Glutamatergic neuron (in vitro differentiated cells): ENCODE data around the gene GCLC. TPM values are rescaled to one million over a fixed set of nuclear protein-coding genes. Genes with fewer than 3 reads are reported as not detected.

Experiments used
- DNase-seq: peaks from one replicate; pipeline ENCODE4 v3.0.0; 2022
- H3K27ac Mint-ChIP-seq: one replicate; pipeline ENCODE4 v1.8.0; 2020; ENCODE audit warnings: mild to moderate bottlenecking, mixed read lengths, inconsistent platforms; ENCODE audit not compliant: unreplicated experiment
- H3K27me3 Mint-ChIP-seq: one replicate; pipeline ENCODE4 v1.8.0; 2020; ENCODE audit warnings: mild to moderate bottlenecking, moderate library complexity, mixed read lengths, inconsistent platforms; ENCODE audit not compliant: unreplicated experiment
- H3K36me3 Mint-ChIP-seq: one replicate; pipeline ENCODE4 v1.8.0; 2020; ENCODE audit warnings: mild to moderate bottlenecking, mixed read lengths, inconsistent platforms; ENCODE audit not compliant: unreplicated experiment
- H3K4me1 Mint-ChIP-seq: one replicate; pipeline ENCODE4 v1.8.0; 2020; ENCODE audit warnings: mild to moderate bottlenecking, low read depth, mixed read lengths, inconsistent platforms; ENCODE audit not compliant: unreplicated experiment
- H3K4me3 Mint-ChIP-seq: one replicate; pipeline ENCODE4 v1.8.0; 2020; ENCODE audit warnings: mild to moderate bottlenecking, mixed read lengths, inconsistent platforms; ENCODE audit not compliant: unreplicated experiment
- H3K9me3 Mint-ChIP-seq: one replicate; pipeline ENCODE4 v1.8.0; 2020; ENCODE audit warnings: mild to moderate bottlenecking, moderate library complexity, mixed read lengths, inconsistent platforms; ENCODE audit not compliant: unreplicated experiment
- total RNA-seq: library from RNA; stranded (reverse); fragmentation: NEBNext Ultra II Directional; extraction: Animal tissue kit (Norgen Biotek cat#: 25700); gene quantifications from one replicate; pipeline ENCODE4 v1.2.1, GENCODE V29; 2021; ENCODE audit not compliant: unreplicated experiment
- TF ChIP-seq, protein P1 (sequence below): fragments of 200-600 bp; sonication (generic); IDR thresholded peaks from one replicate; pipeline ENCODE4 v1.5.0; 2021; ENCODE audit not compliant: partially characterized antibody, unreplicated experiment

The GCLC gene
- total RNA-seq, 1 donor from 2014 or later, result 29.1 TPM

DNA sequence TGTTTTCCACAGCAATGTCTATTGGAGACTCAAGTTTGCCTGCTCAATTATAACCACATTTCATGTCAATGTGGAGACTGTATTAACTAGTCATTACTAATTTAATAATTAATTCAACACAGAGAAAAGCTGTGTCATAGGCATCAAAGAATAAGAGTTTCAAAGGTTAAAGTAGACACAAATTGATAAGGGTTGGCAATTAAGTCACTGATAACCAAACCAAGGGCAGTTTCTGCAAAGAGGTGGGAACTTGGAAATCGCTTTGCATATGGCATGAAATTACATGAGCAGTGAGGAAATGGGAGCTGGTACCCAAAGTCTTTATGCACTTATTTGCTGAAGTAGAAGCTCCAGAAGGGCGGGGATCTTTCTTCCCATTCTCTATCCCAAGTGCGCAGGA, 34.2 kb downstream of the GCLC start:
- no peak overlapping the region for H3K4me3 Mint-ChIP-seq
- DNase-seq, result no peak
- no peaks in the 10 kb centered on the region for H3K36me3 Mint-ChIP-seq
- no peaks in the 10 kb centered on the region for H3K9me3 Mint-ChIP-seq
- H3K27me3 Mint-ChIP-seq, result no peaks in the 10 kb centered on the region
- TF ChIP-seq, protein P1, sequence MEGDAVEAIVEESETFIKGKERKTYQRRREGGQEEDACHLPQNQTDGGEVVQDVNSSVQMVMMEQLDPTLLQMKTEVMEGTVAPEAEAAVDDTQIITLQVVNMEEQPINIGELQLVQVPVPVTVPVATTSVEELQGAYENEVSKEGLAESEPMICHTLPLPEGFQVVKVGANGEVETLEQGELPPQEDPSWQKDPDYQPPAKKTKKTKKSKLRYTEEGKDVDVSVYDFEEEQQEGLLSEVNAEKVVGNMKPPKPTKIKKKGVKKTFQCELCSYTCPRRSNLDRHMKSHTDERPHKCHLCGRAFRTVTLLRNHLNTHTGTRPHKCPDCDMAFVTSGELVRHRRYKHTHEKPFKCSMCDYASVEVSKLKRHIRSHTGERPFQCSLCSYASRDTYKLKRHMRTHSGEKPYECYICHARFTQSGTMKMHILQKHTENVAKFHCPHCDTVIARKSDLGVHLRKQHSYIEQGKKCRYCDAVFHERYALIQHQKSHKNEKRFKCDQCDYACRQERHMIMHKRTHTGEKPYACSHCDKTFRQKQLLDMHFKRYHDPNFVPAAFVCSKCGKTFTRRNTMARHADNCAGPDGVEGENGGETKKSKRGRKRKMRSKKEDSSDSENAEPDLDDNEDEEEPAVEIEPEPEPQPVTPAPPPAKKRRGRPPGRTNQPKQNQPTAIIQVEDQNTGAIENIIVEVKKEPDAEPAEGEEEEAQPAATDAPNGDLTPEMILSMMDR, result no peak
- no peaks in the 10 kb centered on the region for H3K4me1 Mint-ChIP-seq
- H3K27ac Mint-ChIP-seq, result no peak overlapping the region

DNA sequence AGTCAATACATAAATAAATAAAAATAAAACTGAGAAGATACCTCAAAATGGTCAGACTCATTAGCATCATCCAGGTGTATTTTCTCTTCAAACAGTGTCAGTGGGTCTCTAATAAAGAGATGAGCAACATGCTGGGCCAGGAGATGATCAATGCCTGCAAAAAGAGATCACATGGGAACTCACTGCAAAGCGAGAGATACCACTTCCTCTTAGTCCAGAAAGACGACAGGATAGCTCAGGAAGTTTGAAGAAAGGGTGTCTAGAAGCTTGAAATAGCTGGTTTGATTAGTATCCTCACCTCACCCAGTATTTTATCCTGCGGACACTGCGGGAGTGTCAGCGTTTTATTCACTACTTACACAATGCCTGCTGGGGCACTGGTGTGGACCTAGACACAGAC, 38.0 kb downstream of the GCLC start:
- H3K36me3 Mint-ChIP-seq, result no peaks in the 10 kb centered on the region
- H3K27me3 Mint-ChIP-seq, result no peaks in the 10 kb centered on the region
- TF ChIP-seq, protein P1, result no peak
- no peak overlapping the region for H3K27ac Mint-ChIP-seq
- no peaks in the 10 kb centered on the region for H3K9me3 Mint-ChIP-seq
- peaks cover 1% of the 10 kb centered on the region for H3K4me1 Mint-ChIP-seq
- no peak for DNase-seq
- no peak overlapping the region for H3K4me3 Mint-ChIP-seq

DNA sequence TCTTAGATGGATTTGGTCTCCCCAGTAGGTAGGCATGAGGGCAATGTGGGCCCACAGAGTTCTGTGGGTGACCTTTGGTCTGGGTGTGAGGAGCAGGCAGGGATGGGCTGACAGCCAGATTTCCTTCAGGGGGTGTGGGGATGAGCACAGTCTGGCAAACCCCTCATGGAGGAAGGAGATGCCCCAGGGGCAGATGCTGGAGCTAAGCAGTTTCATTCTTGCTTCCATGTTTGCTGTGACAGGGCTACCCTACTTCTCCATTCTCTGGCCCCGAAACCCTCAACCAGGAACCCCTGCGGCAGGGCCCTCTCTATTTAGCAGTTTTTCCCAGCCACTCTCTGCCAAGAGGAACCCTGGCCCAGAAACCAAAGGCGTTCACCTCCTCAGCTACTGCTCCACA, 40.4 kb downstream of the GCLC start:
- DNase-seq, result no peak
- TF ChIP-seq, protein P1, result no peak
- H3K4me3 Mint-ChIP-seq, result no peak overlapping the region
- no peaks in the 10 kb centered on the region for H3K36me3 Mint-ChIP-seq
- no peaks in the 10 kb centered on the region for H3K27me3 Mint-ChIP-seq
- peaks cover 2% of the 10 kb centered on the region for H3K9me3 Mint-ChIP-seq
- H3K4me1 Mint-ChIP-seq, result peaks cover 6% of the 10 kb centered on the region
- no peak overlapping the region for H3K27ac Mint-ChIP-seq

DNA sequence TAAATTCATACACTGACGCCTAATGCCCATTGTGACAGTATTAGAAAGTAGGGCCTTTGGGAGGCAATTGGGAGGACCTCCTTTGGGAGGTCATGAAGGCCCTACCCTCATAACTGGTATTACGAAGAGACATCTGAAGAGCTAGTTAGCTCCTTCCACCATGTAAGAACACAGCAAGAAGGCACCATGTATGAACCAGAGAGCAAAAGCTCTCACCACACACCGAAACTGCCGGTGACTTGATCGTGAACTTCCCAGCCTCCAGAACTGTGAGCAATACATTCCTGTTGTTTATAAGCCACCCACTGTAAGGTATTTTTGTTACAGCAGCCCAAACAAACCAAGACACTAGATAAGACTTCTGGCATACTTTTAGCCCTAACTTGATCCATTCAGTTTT, 41.8 kb downstream of the GCLC start:
- no peak for DNase-seq
- Mint-ChIP-seq H3K27me3 (no peaks in the 10 kb centered on the region), H3K4me3 (no peak overlapping the region), H3K4me1 (peaks cover 6% of the 10 kb centered on the region), H3K36me3 (no peaks in the 10 kb centered on the region), H3K27ac (no peak overlapping the region), H3K9me3 (peaks cover 2% of the 10 kb centered on the region)
- TF ChIP-seq, protein P1, result no peak

DNA sequence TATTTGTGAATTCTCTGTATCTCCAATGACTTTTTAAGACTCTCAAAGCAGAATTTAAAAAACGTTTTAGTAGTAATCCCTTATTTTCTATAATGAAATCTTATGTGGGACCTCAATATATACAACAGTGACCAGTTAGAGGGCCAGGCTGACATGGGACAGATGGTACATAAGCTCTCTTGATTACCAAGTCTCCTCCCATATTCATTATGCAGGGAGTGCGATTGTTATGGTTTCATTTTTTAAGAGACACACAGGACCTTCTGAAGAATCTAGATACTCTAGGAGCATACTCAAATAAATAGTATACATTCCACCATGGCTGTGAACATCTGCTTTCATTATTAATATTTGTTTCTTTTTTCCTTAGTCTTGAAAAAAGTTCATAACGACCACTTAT, 43.5 kb downstream of the GCLC start:
- Mint-ChIP-seq H3K9me3 (peaks cover 2% of the 10 kb centered on the region), H3K36me3 (no peaks in the 10 kb centered on the region)

More for the DNA sequence above, 43.5 kb downstream of the GCLC start:
- Mint-ChIP-seq H3K27me3 (no peaks in the 10 kb centered on the region), H3K4me3 (no peak overlapping the region), H3K4me1 (peaks cover 6% of the 10 kb centered on the region), H3K27ac (no peak overlapping the region)
- DNase-seq, result no peak
- TF ChIP-seq, protein P1, result no peak
